HL-60/S4 treated with phorbol 12-myristate 13-acetate at 8.2 ng/mL for 4 days and 3 days (cell line): ENCODE measurements around the gene CES2.

Experiments used
- in situ Hi-C: fragments of 300-500 bp; cut with MboI; formaldehyde crosslinking; loops from 2 replicates; pipeline ENCODE4 v1.15.0; 2022; ENCODE audit warnings: low sequenced_read_pairs

The CES2 gene

DNA sequence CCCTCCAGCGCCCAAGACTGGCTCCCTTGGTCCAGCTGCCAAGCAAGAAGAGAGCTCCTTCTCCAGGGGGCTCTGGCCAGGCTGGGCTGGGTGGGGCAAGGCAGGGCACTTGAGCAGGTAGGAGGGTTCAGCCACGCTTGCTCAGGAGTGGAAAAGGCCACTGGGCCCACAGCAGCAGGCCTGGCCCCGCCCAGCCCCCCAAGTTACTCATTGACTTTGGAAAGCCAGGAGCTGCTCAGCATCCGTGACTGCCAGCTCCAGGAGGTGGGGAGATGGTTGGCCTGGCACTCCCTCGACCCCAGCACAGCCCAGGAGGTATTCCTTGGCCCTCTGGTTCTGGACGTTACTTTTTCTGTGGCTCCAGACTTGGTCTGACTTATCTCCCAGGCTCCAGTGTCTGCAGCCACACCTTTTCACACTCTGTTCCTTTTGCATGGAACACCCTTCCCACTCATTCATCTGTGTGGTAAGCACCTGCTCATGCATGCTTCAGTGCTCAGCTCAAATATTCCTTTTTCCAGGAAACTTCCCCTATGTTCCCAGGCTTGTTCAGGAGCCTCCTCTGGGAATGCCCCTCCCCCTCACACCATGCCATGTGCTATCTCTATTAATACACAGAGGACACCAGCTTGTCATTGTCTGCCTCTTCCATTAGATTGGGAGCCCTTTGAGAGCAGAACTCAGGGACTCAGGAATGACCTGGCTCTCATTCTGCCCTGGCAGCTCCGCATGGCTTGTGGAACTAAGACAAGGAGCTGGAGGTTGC lies 16.3 kb upstream of the CES2 start, which contains the start of gene CDH16:
Gene CDH16, minus strand, starts transcription at position 83 of the 766 bp plus-strand sequence. CDS start 820 bp downstream, outside the sequence.
- in situ Hi-C loops = no loop called here

DNA sequence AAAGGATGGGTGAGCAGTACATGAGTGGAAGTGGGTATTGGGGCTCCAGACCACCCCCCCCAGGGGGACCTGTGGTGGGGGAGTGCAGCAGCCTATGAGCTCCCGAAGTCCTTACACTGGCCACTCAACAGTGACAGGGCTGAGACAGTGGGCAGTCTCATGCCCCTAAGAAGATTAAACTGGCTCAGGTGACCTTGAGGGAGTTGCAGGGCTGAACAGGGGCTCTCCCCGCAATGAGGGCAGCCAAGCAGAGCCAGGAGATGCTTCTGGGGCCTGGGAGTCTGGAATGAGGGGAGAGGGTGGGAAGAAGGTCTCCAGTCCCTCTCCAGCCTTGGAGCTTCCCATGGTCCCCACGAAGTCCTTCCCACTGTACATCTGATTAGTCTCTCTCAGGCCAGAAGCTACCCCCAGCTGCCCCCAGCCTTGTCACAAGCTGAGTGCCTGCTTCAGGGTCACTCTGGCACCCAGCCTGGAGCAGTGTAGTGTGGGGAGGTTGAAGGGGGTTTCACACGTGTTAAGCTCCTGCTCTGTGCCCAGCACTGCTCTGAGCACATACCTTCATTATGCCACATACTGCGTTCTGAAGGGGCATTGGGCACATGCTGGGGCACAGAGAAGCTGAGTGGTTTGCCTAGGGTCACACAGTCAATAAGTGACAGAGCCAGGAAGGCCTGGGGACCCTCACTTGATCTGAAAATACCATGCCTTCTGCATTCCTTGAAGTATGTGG lies 15.6 kb upstream of the CES2 start:
- in situ Hi-C loops = no loop called here

DNA sequence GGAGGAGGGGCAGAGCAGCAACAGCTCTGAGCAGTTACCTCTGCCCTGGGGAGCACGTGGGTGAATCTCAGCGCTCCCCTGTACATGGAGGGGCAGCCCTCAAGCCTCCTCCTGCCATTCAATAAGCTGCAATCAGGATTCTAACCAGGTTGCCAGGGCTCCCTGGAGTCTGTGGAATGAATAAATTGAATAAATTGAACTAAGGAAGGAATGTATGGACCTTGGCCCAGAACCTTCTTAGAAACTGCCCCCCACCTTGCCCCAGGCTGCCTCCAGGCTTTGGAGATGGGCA lies 15.1 kb upstream of the CES2 start:
- in situ Hi-C loops = no loop called here

DNA sequence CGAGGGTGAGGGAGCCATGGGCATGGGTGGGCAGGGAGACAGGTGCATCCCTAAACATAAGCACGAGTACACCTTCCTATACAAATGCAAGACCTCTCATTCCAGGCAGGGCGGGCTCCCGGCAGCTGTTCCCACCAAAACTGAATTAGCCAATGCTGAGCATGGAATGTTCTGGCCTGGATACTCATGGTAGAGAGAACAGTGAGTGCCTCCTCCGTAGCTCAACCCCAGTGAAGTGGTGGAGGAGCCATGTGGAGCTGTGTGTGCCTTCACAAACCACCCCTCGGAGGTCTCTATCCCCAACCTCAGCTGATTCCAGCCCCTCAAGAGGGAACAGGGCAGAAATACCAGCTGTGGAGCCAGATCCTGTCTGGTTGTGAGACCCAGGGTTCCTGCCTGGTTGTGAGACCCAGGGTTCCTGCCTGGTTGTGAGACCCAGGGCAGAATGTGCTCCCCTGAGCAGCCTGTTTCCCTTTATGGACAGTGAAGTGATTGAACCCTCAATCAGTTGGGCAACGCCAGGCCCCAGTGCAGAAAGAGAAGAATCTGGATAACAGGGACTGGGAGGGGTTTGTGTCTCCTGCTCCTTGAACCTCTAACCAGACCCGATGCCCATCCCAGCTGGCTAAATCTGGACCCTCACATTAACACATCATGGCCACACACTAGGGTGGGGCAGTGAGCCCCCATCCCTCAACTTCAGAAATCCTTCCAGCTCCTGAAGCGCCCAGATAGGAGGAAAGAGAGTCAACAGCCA lies 14.2 kb upstream of the CES2 start:
- in situ Hi-C loops = no loop called here

DNA sequence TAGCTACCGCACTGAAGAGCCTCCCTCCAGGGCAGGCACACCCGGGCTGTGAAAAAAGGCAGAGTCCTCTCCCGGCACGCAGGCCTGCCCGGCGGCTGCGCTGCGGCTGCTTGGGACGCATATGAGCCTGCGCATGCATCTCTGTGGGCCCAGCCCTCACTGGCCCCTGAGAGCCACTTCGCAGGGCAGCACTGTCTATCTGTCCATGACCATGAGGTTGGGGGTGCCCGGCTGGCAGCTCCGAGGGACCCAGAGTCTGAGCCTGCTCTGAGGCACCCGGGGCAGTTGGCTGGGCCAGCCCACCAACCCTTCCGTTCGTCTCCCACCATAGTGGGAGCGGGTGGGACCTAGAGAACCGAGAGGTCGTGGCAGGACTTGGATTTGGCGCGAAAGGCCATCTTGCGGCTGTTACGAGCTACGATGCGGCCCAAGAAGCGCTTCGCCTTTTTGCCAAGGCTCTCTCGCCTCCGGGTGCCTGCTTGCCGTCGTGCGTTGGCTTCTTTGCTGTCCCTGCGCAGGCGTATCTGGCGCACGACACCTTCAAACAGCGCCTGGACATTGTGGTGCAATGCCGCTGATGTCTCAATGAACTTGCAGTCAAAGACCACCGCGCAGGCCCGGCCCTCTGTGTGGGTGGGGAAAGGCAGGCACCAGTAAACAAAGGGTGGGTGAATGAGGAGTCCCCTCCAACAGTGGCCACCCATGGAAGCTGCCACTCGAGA lies 13.4 kb upstream of the CES2 start:
- in situ Hi-C loops = no loop called here

DNA sequence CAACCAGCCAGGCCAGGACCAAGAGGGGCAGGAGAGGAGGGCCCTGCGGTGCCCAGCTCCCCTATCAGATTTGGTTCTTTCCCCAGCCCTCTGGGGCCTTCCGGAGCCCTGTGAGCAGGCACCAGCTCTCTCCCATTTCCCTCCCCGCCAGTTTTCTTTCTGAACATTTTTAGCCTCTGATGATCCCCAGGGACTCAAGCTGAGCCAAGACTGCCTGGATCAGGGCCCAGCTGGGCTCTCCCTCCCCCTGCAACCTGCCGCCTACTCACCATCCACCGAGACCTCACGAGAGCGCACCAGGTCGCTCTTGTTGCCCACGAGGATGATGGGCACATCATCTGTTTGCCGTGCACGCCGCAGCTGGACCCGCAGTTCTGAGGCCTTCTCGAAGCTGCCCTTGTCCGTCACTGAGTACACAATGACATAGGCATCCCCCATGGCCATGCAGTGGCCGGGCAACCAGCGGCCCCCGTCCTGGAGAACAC lies 12.0 kb upstream of the CES2 start:
- in situ Hi-C loops = no loop called here

DNA sequence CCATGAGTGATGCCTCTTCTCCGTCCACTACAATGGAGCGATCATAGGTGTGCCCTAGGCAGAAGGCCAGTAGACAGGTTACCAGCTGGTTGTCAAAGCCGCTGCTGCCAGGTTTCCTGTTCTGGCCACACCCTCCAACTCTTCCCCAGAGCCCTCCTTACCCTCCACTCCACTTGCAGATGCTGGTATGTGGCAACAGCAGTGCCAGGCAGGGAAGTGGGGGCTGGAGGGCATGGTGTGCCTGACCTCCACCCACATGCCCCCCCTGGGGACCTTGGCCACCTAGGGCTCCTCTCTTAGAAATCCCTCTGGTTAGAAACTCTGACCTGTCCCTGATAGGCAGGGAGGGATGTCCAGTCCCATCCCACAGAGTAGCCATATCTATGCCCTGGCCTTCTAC lies 11.4 kb upstream of the CES2 start:
- in situ Hi-C loops = no loop called here

DNA sequence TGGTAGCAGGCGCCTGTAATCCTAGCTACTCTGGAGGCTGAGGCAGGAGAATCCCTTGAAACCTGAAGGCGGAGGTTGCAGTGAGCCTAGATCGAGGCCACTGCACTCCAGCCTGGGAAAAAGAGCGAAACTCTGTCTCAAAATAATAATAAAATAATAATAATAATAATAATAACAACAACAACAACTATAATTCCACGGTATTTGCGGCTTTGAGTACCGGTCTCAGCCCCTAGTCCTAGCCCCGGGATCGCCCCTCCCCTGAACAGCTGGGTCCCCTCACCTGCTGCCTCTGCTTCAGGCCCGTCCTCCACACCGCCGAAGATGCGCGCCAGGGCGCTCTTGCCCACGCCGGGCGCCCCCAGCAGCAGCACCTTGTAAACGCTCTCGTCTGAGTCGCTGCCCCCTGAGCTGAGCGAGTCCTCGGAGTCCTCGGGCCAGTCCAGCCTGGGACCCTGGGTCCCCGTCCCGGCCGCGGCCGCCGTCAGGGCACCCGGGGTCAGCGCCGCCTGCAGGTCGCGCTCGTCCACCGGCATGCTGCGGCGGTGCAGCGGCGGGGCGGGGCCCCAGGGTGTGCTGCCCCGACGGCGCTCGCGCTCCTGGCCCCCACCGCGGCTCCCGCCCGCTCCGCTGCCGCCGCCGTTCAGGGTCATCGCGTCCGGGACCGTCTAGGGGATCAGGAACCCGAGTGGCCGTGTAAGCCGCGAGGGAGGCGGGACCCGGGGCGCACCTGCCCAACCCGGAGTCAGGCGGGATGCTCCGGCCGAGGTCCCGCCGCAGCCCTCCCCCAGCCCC lies 10.6 kb upstream of the CES2 start:
- in situ Hi-C loops = no loop called here

DNA sequence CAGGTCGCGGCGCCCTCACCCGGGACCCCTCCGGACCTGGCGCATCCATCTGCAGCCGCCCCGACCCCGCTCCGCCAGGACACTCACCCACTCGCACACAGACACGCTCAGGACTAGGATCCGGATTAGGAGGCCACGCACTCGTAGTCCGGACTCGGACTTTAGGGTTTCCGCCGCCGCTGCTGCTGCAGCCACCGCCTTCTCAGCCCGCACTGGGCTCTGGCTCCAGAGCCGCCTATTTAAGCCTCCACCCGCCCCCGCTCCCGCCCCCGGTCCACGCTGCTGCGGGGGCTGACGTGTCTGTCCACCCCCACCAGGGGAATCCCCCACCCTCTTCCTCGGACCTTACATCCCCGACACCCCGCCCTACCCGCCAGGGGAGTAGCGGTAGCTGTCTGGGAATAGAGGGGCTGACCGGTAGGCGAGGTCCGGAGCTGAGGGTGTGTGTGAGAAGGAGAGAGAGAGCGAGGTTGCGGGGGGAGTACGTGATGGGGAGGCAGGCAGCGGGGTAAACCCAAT lies 9.9 kb upstream of the CES2 start, which contains the start of gene RRAD:
Gene RRAD, minus strand, starts transcription at position 214 of the 519 bp plus-strand sequence. CDS start 356 bp downstream, outside the sequence.
- in situ Hi-C loops = no loop called here

DNA sequence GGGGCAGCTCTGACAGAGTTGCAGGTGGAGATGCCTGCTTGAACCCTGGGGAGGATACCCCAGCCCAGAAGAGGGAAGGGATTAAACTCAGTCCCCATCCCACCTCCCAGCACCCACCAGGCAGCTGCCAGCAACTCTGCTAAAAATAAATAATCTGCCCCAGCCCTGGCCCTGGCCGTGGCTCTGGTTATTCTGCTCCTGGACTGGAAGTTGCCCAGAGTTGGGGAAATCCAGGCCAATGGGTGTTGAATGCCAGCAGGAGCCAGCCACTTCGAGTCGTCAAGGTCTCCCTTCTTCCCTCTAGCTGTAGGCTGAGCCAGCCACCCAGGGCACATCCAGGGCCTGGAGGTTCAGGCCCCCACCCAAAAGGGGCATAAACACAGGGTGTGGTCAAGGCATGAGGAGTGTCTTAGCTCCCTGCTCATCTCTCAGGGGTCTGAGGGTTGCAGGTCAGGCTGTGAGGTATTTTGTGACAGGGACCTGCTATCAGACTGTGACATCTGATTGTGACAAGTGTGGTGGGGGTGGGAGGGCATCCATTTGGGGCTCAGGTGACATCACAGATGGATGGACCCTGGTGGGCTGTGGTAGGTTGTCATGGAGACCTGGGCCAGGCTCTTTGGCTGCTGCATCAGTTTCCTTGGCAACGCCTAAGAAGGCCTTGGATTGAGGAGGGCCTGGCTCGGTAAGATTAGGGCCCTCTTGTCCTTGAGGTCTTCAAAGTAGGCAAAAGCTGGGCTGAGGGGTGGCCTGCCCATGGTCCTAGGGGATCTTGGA lies 9.0 kb upstream of the CES2 start:
- in situ Hi-C loops = no loop called here

DNA sequence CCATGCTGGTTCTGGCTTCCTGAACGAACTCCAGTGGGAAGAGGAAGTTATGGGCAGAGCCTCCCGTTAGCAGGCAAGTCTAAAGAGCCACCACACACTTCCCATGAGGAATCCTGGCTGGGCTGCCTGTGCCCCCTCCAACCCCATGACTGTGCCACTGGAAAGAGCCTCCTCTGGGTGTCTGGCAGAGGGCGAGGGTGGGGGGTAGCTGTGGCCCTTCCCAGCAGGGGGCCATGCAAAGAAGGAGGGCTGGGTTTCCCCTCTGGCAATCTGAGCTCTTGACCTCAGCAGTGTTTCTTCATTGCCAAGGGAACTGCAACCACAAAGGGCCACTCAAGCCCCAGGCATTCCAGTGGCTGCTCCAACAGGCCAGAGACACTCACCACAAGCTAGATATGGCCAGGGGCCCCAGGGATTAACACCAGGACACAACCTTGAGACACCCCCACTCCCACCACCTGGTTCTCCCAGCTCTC lies 8.3 kb upstream of the CES2 start:
- in situ Hi-C loops = no loop called here

DNA sequence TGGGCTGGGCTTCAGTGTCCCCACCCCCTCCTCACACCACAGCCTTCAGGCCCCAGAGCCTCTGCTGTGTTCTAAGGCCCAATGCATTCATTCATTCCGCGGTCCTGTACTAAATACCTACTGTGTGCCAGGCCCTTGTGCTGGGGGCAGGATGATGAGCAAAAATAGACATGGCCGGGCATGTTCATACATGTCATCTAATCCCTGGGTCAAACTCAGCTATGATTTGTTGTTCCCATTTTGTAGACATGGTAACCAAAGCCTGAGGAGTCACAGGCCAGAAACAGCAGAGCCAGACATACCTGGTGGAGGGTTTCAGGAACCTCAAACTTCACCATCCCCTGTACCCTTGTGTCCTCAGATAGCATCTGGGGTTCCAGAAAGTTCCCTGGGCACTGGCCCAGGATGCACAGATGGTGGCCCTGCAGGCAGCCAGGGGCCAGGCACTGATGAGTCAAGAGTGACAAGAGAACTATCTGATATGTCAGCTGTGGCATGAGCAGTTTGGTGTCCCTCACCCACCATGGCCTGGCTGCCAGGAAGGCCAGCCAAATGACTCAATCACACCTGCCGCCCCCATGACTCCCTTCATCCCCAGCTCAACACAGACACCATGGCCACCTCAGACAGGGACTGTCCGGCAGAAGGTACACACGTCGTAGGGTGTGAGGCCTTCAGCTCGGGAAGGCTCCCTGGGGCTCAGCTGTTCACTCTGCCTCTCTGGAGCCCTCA lies 7.2 kb upstream of the CES2 start:
- in situ Hi-C loops = no loop called here

DNA sequence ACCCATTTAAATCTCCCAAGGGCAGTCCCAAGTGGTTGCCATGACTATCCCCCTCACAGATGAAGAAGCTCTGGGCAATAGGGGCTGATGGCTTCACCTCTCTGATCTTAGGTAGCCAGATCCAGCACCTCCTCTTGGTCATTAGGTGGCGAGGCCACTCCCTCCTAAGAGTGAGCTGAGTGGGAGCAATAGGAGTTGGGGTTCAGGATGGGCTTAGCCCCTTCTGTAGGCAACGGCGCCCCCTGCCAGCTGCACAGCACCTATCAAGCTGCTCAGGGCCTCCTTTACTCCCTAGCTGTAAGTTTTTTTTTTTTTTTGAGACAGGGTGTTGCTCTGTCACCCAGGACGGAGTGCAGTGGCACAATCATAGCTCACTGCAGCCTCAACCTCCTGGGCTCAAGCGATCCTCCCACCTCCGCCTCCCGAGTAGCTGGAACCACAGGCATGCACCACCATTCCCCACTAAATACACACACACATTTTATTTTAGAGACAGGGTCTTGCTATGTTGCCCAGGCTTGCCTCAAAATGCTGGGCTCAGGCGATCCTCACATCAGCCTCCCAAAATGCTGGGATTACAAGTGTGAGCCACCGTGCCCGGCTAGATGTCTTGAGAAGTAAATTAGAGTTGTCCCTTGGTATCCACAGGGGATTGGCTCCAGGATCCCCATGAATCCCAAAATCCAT lies 6.5 kb upstream of the CES2 start:
- in situ Hi-C loops = no loop called here

DNA sequence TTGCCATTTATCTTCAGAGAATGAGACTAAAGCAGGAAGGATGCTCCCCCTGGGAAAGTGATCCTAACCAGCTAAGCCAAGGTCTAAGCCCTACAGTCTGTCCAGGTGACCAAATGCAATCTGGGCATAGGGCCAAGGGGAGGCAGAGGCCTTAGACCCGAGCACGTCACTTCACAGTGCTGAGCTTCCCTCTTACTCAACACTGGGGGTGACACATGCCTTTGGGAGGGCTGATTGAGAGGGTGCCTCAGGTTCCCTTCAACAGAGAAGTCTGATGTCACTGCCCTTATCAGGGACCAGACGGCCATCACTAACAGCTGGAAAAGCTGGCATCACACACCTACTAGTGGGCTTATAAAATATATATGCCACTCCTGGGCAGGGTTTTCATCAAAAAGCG lies 5.1 kb upstream of the CES2 start:
- in situ Hi-C loops = no loop called here

DNA sequence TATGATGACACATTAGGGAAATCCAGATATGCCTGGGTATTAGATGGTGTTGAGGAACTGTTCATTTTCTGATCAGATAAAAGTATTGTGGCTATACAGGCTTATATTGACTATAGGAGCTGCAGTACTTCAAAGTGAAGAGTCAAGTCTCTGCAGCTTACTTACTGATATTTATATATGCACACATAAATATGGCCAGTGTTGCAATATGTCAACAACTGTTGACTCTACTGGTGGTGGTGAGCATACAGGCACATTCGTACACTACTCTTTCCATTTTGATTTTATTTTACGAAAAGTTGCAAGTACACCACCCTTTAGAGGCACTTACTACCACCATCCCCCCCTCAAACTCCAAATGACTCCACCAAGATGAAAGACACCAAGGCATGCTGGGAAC lies 3.7 kb upstream of the CES2 start:
- in situ Hi-C loops = no loop called here

DNA sequence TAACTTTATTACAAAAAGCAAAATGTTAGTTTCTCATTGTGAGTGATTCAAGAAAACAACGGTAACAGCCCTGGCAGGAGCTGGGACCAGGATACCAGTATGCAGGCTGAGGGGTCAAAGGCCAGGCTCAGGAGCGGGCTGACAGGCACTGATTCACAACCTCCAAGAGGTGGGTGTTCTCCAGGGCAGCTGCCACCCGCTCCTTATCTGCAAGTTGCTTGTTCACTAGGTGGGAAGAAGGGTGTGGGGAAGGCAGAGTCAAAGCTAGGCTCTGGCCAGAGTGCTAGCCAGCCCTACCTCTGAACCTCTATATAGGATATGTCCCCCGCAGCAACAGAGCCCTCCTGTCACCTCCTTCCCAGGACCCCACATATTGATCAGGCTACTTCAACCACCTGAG lies 3.2 kb upstream of the CES2 start:
- in situ Hi-C loops = no loop called here

DNA sequence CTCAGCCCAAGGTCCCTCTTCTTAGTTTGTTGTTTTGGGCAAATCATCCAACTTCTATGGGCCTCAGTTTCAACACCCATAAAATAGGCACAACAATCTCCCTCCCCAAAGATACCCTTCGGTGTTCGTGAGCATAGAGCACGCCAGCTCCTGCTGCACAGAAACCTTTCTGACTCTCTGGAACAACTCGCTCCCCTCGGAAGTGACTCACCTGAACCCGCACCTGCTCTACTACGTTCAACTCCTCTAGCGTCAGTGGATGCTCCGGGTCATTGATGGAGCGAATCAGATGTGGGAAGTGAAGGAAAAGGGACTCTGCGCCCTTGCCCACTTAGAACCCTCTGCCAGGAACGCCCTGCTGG lies 1.6 kb upstream of the CES2 start:
- in situ Hi-C loops = no loop called here
